Measurements from ENCODE around the gene CCDC15. TPM values are rescaled to one million over a fixed set of nuclear protein-coding genes. Genes with fewer than 3 reads are reported as not detected.
"Not testable (repeated sequence)": the region's sequence is repeated elsewhere in the genome, so short reads cannot be mapped to it uniquely, and the experiment has no call there.

Gene CCDC15
- total and polyA plus RNA-seq, 2 experiments from 2014 or later, result 2.9 to 3.3 TPM

GRCh38 chr11:125088576-125089455 lies 134.8 kb downstream of the CCDC15 start:
- Mint-ChIP-seq H3K27me3 (ENCODE audit: insufficient read depth, low read depth, poor library complexity) (peaks cover 7% of the 10 kb centered on the region), H3K27ac (no peak overlapping the region)
- H3K4me1 ChIP-seq (ENCODE audit: insufficient read depth), result peaks cover 17% of the 10 kb centered on the region

DNA sequence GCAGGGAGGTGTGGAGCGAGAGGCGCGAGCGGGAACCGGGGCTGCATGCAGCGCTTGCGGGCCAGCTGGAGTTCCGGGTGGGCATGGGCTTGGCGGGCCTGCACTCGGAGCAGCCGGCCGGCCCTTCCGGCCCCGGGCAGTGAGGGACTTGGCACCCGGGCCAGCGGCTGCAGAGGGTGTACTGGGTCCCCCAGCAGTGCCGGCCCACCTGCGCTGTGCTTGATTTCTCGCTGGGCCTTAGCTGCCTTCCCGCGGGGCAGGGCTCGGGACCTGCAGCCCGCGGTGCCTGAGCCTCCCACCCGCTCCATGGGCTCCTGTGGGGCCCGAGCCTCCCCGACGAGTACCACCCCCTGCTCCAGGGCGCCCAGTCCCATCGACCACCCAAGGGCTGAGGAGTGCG lies 135.5 kb downstream of the CCDC15 start:
- H3K4me3 ChIP-seq; H3K27me3 ChIP-seq (ENCODE audit: insufficient read depth); H3K36me3 Mint-ChIP-seq (ENCODE audit: low read depth); DNase-seq (ENCODE audit: low spot score); ATAC-seq; H3K9me2 ChIP-seq (ENCODE audit: insufficient read depth); H3K27me3 Mint-ChIP-seq (ENCODE audit: insufficient read depth, low read depth, poor library complexity); H3K27ac ChIP-seq (ENCODE audit: low read depth); H3K27ac Mint-ChIP-seq; H2AFZ ChIP-seq; H3K79me2 ChIP-seq (replicated peaks; ENCODE audit: insufficient read depth); H3K4me2 ChIP-seq; H3K9me3 Mint-ChIP-seq; H4K20me1 ChIP-seq (replicated peaks; ENCODE audit: insufficient read depth); H3F3A ChIP-seq (replicated peaks; ENCODE audit: low read depth); H3K4me3 Mint-ChIP-seq; H3K36me3 ChIP-seq (ENCODE audit: insufficient read depth): not testable (repeated sequence)
- peaks cover 28% of the 10 kb centered on the region for H3K4me1 Mint-ChIP-seq
- peaks cover 17% of the 10 kb centered on the region for H3K4me1 ChIP-seq (ENCODE audit: insufficient read depth)

More at GRCh38 chr11:125088576-125089455, 134.8 kb downstream of the CCDC15 start:
- no peak overlapping the region for H3K4me3 Mint-ChIP-seq
- no peaks in the 10 kb centered on the region for H3K27me3 ChIP-seq (ENCODE audit: insufficient read depth)
- H3K27ac ChIP-seq (ENCODE audit: low read depth), result no peak overlapping the region
- no peaks in the 10 kb centered on the region for H3K9me2 ChIP-seq (ENCODE audit: insufficient read depth)
- no peaks in the 10 kb centered on the region for H3K36me3 ChIP-seq (ENCODE audit: insufficient read depth)
- H3K4me3 ChIP-seq, result no peak overlapping the region
- no peak overlapping the region for H3K4me2 ChIP-seq
- DNase-seq (ENCODE audit: low spot score) (no peak), ATAC-seq (no peak)
- no peaks in the 10 kb centered on the region for H3F3A ChIP-seq (replicated peaks; ENCODE audit: low read depth)
- H3K9me3 Mint-ChIP-seq, result no peaks in the 10 kb centered on the region
- no peaks in the 10 kb centered on the region; the same call in 1 of the 3 replicates for H3K36me3 Mint-ChIP-seq (ENCODE audit: low read depth)
- no peaks in the 10 kb centered on the region for H3K79me2 ChIP-seq (replicated peaks; ENCODE audit: insufficient read depth)
- H2AFZ ChIP-seq, result no peak overlapping the region
- no peaks in the 10 kb centered on the region for H4K20me1 ChIP-seq (replicated peaks; ENCODE audit: insufficient read depth)
- TF ChIP-seq, protein P1, sequence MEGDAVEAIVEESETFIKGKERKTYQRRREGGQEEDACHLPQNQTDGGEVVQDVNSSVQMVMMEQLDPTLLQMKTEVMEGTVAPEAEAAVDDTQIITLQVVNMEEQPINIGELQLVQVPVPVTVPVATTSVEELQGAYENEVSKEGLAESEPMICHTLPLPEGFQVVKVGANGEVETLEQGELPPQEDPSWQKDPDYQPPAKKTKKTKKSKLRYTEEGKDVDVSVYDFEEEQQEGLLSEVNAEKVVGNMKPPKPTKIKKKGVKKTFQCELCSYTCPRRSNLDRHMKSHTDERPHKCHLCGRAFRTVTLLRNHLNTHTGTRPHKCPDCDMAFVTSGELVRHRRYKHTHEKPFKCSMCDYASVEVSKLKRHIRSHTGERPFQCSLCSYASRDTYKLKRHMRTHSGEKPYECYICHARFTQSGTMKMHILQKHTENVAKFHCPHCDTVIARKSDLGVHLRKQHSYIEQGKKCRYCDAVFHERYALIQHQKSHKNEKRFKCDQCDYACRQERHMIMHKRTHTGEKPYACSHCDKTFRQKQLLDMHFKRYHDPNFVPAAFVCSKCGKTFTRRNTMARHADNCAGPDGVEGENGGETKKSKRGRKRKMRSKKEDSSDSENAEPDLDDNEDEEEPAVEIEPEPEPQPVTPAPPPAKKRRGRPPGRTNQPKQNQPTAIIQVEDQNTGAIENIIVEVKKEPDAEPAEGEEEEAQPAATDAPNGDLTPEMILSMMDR (conservative IDR thresholded peaks at IDR 0.05; ENCODE audit: low read depth in 2 of 2), result peak in 1 of 2 experiments; percentile 24; a peak in 1 of 4 replicates
- TF ChIP-seq EZH2 (IDR thresholded peaks at IDR 0.05; ENCODE audit: low read depth, unreplicated experiment) (no peak), EZH2phosphoT487 (IDR thresholded peaks at IDR 0.05; ENCODE audit: unreplicated experiment) (no peak)
- H3K4me1 Mint-ChIP-seq, result peaks cover 26% of the 10 kb centered on the region

GRCh38 chr11:125090151-125090550 lies 136.1 kb downstream of the CCDC15 start:
- H2AFZ ChIP-seq; ATAC-seq; DNase-seq (ENCODE audit: low spot score); H3F3A ChIP-seq (replicated peaks; ENCODE audit: low read depth); H3K27me3 ChIP-seq (ENCODE audit: insufficient read depth); H4K20me1 ChIP-seq (replicated peaks; ENCODE audit: insufficient read depth); H3K79me2 ChIP-seq (replicated peaks; ENCODE audit: insufficient read depth); H3K27me3 Mint-ChIP-seq (ENCODE audit: insufficient read depth, low read depth, poor library complexity); H3K4me2 ChIP-seq; H3K9me2 ChIP-seq (ENCODE audit: insufficient read depth); H3K9me3 Mint-ChIP-seq; H3K27ac Mint-ChIP-seq; H3K4me3 Mint-ChIP-seq; H3K4me3 ChIP-seq; H3K36me3 ChIP-seq (ENCODE audit: insufficient read depth); H3K36me3 Mint-ChIP-seq (ENCODE audit: low read depth); H3K27ac ChIP-seq (ENCODE audit: low read depth): not testable (repeated sequence)
- H3K4me1 ChIP-seq (ENCODE audit: insufficient read depth), result peaks cover 17% of the 10 kb centered on the region
- H3K4me1 Mint-ChIP-seq, result peaks cover 35% of the 10 kb centered on the region
